ENCODE data around the gene DENND2C.
"Not testable (repeated sequence)": the region's sequence is repeated elsewhere in the genome, so short reads cannot be mapped to it uniquely, and the experiment has no call there.

DENND2C gene

DNA sequence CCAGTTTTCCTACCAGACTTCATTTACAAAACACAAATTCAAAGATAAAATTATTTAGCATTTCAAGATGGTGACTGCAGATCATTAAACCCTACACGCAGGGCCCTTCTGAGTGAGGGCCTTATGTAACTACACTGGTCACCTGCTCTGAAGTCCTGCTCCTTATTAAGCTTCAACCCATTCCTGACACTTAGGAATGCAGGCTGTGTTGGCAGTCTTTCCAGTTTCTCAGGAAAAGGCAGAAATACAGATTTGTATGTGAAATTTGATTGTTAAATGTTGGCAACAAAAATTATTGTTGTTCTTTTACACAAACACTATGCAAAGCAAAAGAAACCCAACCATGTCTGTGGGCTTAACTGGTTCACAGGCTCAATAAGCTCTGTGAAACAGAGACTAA lies 62.6 kb downstream of the DENND2C start:
- DNase-seq (ENCODE audit: low read depth): no peak

DNA sequence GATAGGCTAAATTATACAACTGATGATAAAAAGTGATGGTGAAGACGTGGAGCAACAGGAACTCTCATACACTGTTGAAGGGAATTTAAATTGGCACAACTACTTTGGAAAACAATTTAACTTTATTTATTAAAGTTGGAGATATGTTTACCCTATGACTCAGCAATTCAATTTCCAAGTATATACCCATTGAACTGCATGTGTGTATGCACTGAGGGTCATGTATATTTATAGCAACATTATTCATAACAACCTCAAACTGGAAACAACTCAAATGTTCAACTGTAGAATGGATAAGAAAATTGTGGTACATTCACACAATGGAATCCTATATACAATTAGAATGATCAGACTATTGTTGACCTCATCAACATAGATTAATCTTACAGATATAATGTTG lies 71.9 kb downstream of the DENND2C start:
- no peak for DNase-seq (ENCODE audit: low read depth)

DNA sequence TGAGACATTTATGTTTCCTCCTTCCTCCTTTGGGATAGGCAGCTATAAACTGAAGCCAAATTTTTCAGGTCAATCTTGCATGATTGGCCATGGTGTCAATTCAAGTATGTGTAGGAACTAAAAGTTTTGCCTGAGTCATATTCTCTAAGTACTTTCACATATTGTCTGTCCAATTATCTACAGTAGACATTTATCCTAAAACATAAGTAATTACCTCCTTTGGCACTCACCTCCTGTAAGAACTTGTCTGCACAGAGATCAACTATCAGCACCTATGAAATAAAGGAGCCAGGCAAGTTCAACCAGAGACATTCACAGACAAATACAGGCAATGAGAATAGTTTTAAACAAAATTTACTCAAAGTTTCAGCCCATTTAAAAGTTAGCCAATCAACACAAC lies 74.2 kb downstream of the DENND2C start:
- DNase-seq (ENCODE audit: low read depth): no peak

DNA sequence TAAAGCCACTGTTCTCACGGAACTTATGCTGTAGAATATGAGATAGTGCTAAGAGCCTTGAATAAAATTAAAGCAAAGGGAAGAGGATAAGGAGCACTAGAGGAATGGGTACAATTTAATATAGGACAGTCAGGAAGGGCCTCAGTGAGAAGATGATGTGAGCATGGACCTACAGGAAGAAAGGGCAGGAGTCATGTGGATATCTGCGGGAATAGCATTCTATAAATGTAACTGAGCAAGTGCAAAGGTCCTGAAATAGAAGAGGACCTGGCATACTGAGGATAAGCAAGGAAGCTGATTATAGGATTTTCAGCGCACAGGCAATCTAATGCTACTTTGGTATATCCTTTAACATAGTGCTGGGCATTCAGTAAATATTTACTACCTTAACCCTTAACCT lies 75.8 kb downstream of the DENND2C start:
- DNase-seq (ENCODE audit: low read depth): no peak

DNA sequence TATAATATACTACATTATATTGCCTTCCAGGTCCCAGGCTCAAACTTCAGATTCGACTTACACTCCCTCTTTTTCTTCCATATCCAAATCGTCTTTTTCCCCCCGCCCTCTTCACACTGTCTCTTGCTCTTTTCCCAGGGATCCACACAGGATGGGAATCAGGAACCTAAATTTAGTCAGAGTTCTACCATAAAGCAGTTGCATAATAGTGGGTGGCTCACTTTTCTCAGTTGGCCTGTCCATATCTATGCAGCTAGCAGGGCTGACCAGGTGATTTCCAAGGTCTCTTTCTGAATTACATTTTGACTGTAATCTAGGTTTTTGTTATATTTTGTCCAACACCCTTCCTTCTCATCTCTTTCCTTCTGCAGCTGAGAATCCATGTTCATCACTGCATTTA lies 80.7 kb downstream of the DENND2C start:
- no peak for DNase-seq (ENCODE audit: low read depth)

DNA sequence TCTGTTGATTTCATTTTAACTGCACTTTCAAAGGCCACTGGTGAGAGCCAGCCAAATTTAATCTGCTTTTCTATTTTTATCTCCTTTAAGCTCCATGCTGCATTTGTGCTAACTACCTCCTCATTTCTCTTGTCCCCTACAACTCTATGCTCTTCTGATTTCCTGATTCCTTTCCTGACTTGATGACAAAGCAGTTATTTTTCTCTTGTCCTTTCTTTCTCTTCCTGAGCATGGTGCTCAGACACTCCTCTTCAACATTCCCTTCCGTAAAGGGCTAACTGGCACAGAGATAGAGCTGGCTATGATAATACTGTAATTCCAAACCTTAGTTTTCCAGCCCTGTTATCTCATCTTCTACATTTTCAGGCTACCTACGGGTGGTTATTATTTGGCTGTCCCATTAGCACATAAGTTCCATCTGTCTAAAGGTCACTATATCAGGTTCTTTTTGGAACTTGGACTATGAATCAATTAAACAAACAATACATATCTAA lies 81.6 kb downstream of the DENND2C start:
- no peak for DNase-seq (ENCODE audit: low read depth)

DNA sequence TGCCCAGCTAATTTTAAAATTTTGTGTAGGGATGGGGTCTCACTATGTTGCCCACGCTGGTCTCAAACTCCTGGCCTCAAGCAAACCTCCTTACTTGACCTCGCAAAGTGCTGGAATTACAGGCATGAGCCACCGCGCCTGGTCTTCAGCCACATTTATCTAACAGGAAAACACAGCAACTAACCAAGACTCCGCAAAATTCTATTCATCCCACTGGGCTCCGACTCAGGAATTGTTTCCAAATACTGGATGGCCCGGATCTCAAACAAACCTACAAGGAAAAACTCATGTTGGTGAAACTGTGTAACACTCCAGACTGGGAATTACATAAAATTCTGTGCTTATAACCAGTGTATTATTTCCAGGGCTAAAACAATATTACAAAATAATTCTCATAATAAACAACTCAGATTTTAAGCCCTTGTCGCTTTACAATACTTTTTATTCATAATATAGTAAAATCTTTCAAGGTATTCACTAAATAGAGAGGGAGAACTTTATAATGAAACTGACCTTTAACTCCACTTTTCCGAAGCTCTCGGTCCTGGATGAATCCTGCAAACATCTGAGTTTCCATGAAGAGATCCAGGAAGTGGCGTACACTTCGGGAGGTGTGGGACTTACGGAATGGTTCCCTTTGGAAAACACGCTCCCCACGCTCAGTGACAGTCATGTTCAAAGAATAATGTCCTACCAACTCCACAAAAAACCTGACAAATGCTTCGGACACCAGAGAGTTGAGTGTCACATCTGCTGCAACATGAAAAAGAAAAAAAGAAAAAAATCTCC lies 82.5 kb downstream of the DENND2C start:
- DNase-seq (ENCODE audit: low read depth): no peak

DNA sequence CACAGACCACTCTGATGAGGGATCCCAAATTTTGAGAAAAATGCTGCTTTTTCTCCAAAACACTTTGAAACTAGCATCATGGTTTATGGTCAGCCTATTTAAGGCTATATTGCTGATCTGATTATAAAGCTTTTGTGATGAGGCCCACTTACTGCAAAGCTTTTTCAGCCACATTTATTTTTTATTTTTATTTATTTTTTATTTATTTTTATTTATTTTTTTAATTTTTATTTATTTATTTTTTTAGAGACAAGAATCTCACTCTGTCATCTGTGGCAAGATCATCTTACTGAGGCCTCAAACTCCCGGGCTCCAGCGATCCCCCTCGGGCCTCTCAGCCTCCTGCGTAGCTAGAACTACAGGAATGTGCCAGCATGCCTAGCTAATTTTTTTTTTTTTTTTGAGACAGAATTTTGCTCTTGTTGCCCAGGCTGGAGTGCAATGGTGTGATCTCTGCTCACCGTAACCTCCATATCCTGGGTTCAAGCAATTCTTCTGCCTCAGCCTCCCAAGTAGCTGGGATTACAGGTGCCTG lies 83.3 kb downstream of the DENND2C start:
- no peak for DNase-seq (ENCODE audit: low read depth)

DNA sequence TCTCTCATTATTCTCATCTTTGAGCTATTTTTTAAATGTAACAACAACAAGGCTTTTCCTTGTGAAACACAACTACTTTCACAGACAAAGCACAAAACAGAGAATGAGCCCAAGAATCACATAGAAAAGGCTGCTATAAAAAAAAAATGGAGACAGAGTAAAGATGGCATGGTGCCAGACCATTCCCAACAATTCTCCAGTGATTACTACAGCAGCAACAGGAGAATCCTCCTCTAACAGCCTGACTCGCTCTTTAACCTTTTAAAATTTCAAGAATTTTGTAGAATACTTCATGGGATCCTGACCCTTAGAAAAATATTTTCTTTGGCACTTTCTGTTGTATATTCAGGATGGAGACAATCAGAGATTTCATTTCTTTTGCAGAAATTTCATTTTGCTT lies 84.6 kb downstream of the DENND2C start:
- DNase-seq (ENCODE audit: low read depth): no peak

DNA sequence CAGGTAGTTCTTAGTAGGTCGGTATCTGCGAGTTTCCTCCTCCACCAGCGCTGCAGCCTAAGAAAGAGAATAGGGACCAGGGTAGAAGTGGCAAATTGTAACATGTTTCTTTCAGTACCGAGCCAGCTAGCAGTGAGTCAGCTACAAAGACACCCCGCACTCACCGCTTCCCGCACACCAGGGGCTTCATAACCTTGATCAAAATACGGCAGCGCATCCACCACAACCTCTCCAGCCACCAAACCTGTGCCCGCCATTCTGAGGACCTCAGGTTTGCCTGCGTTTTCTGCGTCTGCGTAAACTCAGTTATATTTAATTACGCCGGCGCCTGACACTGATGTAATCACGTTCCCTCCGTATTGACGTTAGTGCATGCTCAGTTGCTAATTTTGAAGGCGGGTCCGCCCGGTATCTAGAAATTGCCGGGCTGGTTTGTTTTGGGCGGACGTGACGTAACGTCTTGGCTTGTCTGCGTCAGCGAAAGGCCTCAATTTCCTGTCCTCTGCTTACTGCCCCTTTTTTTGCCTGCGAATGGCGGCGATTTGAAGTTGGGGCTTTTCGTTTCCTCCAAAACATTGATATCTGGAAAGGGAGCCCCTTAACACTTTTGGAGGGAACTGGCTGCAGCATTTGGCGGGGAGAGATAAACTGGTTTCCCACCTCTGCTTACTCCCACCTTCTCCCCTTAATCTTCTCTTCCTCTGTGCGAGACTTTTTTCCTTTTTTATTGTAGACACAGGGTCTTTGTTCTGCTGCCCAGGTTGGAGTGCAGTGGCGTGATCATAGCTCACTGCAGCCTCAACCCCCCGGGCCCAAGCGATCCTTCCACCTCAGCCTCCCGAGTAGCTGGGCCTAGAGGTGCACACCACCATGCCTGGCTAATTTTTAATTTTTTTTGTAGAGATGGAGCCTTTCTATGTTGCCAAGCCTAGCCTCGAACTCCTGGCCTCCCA lies 88.2 kb downstream of the DENND2C start, which contains the start of gene BCAS2:
Gene BCAS2, minus strand, starts transcription at position 281 of the 953 bp plus-strand sequence. Its CDS starts 24 bp downstream, at position 257.
- DNase-seq (ENCODE audit: low read depth): peak; percentile 93

DNA sequence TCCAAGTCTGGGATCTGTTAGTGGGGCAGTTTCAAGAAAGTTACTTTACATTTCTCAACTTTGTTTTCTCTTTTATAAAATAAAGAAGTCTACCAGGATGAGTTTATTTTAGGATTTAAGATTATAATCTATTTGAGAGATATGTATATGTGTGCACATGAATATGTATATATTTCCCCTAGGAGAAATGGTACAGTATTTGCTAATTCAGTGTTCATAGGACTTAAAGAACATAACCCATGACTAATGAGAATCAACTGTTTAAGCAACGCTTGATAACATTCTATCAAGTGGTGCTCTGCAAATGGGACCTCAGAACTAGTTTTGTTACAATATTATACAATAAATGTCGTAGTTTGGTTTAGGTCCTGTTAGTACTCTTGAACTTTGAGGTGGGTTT lies 95.5 kb downstream of the DENND2C start:
- DNase-seq (ENCODE audit: low read depth): no peak

DNA sequence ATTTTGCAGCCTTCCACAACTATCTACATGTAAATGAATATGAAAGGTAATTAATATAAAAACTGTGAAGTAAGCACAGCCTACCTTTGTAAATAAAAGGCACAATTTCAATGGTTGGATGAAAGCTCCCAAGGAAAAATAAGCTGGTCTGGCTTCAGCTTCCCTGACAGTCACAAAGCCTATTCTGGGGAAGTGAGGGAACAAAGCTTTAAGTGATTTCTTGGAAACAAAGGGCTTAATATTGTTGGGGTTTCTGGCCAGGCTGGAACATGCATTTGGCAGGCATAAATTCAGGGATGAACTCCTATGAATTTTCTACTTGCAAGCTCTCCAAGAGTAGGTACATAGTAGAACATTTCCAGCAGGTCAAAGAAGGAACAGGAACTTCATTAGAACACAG lies 105.7 kb downstream of the DENND2C start:
- no peak for DNase-seq (ENCODE audit: low read depth)

DNA sequence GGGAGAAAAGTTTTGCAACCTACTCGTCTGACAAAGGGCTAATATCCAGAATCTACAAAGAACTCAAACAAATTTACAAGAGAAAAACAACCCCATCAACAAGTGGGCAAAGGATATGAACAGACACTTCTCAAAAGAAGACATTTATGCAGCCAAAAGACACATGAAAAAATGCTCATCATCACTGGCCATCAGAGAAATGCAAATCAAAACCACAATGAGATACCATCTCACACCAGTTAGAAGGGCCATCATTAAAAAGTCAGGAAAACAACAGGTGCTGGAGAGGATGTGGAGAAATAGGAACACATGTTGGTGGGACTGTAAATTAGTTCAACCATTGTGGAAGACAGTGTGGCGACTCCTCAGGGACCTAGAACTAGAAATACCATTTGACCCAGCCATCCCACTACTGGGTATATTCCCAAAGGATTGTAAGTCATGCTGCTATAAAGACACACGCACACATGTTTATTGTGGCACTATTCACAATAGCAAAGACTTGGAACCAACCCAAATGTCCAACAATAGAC lies 106.8 kb downstream of the DENND2C start:
- DNase-seq (ENCODE audit: low read depth): not testable (repeated sequence)

DNA sequence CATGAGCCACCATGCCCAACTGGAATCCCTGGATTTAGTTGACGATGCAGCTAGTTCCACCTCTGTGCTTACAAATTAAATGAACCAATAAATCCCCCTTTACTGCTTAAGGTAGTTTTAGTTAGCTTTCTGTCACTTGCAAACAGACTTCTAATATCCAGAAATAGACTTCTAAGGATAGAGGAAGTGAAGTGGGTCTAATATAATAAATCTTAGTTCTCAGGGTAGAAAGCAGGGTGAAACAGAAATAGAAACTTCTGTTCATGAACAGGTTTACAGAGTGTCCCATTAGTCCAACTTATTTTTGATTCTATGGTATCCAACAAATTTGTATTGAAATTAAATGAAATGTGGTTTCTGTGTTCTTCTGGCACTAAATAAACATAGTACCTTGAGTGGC lies 108.5 kb downstream of the DENND2C start:
- no peak for DNase-seq (ENCODE audit: low read depth)

DNA sequence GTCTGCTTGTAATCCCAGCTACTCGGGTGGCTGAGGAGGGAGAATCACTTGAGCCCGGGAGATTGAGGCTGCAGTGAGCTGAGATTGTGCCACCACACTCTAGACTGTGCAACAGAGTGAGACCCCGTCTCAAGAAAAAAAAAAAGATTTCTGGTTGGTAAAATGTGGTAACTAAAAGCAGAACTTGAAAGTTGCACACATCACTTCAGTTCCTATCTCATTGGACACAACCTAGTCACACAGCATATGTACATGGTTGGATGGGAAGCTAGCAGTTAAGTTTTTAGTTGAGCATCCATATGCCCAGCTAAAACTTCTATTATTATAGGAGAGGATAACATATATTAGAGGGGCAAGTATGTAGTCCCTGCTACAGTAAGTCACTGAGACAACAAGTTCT lies 110.5 kb downstream of the DENND2C start:
- DNase-seq (ENCODE audit: low read depth): no peak

DNA sequence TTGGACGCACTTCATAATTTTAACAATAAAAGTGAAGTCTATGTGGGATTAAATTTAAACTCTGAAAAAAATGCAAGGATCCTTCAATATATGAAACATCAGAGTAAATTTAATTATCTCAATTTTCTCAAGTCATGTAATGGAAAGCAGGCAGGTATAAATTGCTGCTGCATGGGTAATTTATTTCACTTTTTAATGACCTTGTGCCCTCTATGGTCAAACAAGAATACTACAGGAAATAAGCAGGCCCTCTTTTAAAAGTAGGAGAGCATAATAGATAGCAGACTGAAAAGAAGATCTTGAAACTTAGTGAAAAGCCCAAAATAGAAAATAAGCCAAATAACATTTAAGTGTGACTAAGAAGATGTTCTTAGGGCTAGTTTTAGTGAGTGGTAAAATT lies 111.3 kb downstream of the DENND2C start:
- no peak for DNase-seq (ENCODE audit: low read depth)

DNA sequence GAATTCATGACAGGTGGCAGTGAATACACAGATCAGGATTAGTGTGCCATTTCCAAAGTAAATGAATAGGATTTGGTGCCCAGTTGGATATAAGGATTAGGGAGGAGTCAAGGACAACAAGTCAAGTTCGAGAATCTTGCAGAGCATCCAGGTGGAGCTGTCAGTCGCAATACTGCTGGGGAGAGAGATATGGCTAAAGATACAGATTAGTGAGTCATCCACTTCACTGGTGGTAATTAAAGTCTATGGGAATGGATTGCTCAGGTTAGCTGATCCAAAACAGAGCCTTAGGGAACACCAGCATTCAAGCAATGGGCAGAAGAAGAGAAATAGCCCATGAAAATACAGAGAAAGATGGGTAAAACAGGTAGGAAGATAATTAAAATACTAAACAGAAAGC lies 115.3 kb downstream of the DENND2C start:
- DNase-seq (ENCODE audit: low read depth): no peak

DNA sequence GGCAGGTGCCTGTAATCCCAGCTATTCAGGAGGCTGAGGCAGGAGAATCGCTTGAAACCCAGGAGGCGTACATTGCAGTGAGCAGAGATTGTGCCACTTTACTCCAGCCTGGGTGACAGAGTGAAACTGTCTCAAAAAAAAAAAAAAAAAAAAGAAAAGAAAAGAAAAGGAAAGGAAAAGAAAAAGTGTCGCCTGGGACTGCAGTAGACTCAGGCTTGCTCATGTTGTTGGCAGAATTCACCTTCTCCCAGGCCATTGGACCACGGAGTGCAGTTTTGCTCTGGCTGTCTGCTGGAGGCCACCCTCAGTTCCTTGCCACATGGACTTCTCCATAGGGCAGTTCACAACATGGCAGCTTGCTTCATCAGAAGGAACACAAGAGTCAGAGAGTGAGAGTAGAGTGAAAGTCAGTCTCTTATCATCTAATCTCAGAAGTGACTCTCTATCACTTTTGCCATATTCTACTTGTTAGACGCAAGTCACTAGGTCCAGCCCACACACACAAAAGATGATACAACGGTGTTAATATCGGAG lies 117.7 kb downstream of the DENND2C start:
- DNase-seq (ENCODE audit: low read depth): no peak

DNA sequence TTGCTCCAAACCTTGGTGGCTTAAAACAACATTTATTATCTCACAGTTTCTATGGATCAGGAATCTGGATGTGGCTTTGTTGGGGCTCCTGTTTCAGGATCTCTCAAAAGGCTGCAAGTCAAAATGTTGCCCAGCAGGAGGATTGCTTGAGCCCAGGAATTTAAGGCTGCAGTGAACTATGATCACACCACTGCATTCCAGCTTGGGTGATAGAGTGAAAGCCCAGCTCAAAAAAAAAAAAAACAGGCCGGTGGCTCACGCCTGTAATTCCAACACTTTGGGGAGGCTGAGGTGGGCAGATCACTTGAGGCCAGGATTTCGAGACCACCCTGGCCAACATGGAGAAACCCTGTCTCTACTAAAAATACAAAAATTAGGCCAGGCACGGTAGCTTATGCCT lies 118.4 kb downstream of the DENND2C start:
- DNase-seq (ENCODE audit: low read depth): no peak

DNA sequence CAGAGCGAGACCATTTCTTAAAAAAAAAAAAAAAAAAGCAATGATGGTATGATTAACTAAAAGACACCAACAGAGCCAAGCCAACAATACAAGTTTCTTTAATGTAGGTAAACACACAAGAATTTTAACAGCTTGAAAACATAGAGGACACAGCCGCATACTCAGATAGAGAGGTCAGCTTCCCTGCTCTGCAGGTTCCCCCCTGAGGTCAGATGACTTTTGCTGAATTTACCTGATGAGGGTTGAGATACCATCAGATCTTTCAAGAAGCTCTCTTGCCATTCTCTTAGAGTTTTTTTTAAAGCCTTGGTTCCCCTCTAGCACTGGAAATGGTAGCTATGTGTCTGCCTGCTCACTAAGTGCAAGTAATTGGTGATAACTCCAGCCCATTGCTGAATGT lies 119.5 kb downstream of the DENND2C start:
- DNase-seq (ENCODE audit: low read depth): no peak

DNA sequence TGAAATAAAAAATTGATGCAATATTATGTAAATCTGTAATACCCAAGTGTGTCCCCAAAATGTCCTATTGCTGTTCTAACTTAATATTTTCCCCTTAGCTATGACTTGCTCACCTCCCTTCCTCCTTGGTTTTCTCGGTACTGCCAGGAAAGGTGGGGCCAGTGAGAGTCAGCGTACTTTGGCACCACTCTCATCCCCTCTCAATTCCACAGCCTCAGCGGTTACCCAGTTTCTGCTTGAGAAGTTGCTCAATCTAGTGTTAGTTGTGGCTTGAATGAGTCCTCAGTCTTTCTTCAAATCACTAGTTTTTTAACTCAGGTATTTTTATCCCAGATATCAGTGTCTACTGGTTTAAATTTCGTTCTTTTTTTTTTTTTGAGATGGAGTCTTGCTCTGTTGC lies 120.7 kb downstream of the DENND2C start:
- DNase-seq (ENCODE audit: low read depth): no peak

DNA sequence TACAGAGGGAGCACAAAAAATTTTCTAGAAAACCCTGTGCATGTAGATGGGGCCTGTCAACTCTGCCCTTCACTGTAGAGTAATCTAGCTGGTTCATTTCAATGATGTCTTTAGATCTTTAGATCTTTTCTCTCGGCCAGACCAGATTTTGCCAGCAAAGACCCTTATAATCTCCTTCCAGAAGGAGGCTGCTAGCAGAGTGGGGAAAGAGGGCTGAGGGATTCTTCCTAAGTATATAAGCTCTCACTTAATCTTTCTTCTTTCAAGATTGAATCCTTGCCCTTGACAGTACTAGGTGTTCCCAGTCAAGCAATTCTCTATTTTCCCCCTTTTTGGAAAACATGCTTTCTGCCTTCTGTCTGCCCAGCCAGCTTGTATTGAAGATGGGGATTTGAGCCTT lies 122.8 kb downstream of the DENND2C start:
- no peak for DNase-seq (ENCODE audit: low read depth)
